NCI-H146 (cell line): ENCODE results near the gene EXO5.
"Not testable (repeated sequence)": the region's sequence is repeated elsewhere in the genome, so short reads cannot be mapped to it uniquely, and the experiment has no call there.

Experiments
- DNase-seq: peaks from one replicate; lab custom pipeline; 2025; lab: John Stamatoyannopoulos, UW

EXO5 gene

GRCh38 chr1:40553017-40553416 lies 44.5 kb downstream of the EXO5 start:
- DNase-seq, result no peak

- not testable (repeated sequence) for DNase-seq
Observed at GRCh38 chr1:40554807-40555206, 46.2 kb downstream of the EXO5 start.

GRCh38 chr1:40556121-40556520 lies 47.6 kb downstream of the EXO5 start:
- no peak for DNase-seq

- not testable (repeated sequence) for DNase-seq
Observed at GRCh38 chr1:40558241-40558640, 49.7 kb downstream of the EXO5 start.

GRCh38 chr1:40562185-40562584 lies 53.6 kb downstream of the EXO5 start:
- DNase-seq, result no peak

- no peak for DNase-seq
Observed at GRCh38 chr1:40563266-40563665, 54.7 kb downstream of the EXO5 start.

- no peak for DNase-seq
Observed at GRCh38 chr1:40564506-40564905, 55.9 kb downstream of the EXO5 start.

- no peak for DNase-seq
Observed at GRCh38 chr1:40564913-40565312, 56.3 kb downstream of the EXO5 start.
